Measurements from ENCODE around the gene SPTLC3.
A peak's percentile ranks its signal among the peaks of the same experiment; 100 is the strongest.

The SPTLC3 gene

DNA sequence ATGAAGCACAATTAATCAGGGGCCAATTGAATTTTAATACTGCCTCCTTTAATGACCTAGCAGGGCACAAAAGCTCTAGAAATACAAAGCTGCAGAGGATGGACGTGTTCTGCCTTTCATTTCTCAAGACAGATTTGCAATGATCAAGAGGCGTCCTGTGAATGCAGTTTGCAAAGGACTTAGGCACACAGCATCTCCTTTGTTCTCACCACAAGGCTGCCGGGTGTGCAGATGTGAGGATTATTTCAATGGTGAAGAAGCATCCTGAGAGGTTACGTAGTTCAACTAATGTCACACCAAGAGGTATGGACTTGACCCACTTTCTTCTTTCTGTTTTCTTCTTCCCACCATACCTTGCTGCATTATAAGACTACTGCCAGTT is 42.9 kb upstream of the SPTLC3 start:
- H3K4me1 ChIP-seq, result no peaks in the 10 kb centered on the region
- H3K4me3 ChIP-seq, result no peak overlapping the region
- H3K36me3 ChIP-seq, result no peaks in the 10 kb centered on the region
- H3K9me3 ChIP-seq, result no peaks in the 10 kb centered on the region
- H3K27me3 ChIP-seq, result no peaks in the 10 kb centered on the region
- TF ChIP-seq CTCF (IDR thresholded peaks at IDR 0.05), result no peak
- intact Hi-C loops (cut with DNase I; ENCODE audit: low total_unique reads), result loop anchor here (5.0 kb wide), 1 partner anchor 141 kb away; no protein-coding TSS in a partner anchor
- no peak for DNase-seq
- no peak overlapping the region for H3K27ac ChIP-seq

DNA sequence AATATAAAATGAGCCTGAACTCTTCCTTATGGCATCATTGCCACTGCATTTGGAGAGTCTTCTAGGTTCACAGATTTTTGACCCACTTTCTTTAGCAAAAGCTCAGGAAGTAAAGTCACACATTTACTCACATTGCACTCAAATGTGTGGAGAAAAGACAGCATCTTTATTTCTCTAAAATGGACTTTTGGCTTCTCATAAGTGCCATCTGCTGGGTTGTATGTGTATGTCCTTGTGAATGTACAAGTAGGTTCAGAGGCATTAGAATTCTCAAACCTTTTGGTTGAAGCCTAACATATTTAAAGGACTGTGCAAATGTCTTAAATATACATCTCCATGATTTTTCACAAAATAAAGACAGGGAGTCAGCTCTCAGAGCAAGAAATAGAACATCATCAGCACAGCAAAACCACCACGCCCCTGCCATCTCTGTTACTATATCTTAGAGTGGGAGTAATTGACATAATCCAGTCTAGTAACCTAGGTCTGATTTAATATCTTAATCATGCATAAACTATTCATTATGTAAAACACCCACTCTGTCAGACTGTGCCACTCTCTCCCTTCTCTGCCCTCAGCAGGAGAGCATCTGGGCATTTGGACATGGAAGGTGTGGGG is 42.2 kb upstream of the SPTLC3 start:
- DNase-seq, result no peak
- TF ChIP-seq CTCF (IDR thresholded peaks at IDR 0.05), result peak; percentile 36 to 48
- no peaks in the 10 kb centered on the region for H3K9me3 ChIP-seq
- H3K4me1 ChIP-seq, result no peaks in the 10 kb centered on the region
- H3K27ac ChIP-seq, result no peak overlapping the region
- H3K36me3 ChIP-seq, result no peaks in the 10 kb centered on the region
- H3K27me3 ChIP-seq, result no peaks in the 10 kb centered on the region
- H3K4me3 ChIP-seq, result no peak overlapping the region
- intact Hi-C loops (cut with DNase I; ENCODE audit: low total_unique reads), result loop anchor here (5.0 kb wide), 1 partner anchor 141 kb away; no protein-coding TSS in a partner anchor

- TF ChIP-seq CTCF (IDR thresholded peaks at IDR 0.05), result no peak
- intact Hi-C loops (cut with DNase I; ENCODE audit: low total_unique reads), result loop anchor here (5.0 kb wide), 1 partner anchor 139 kb away; no protein-coding TSS in a partner anchor
- Histone ChIP-seq H3K27me3 (no peaks in the 10 kb centered on the region), H3K36me3 (no peaks in the 10 kb centered on the region), H3K27ac (no peak overlapping the region), H3K9me3 (no peaks in the 10 kb centered on the region), H3K4me1 (no peaks in the 10 kb centered on the region), H3K4me3 (no peak overlapping the region)
- DNase-seq, result no peak
These were observed 40.8 kb upstream of the SPTLC3 start for GRCh38 chr20:12967932-12968331.

- Histone ChIP-seq H3K4me1 (no peaks in the 10 kb centered on the region), H3K4me3 (no peak overlapping the region), H3K9me3 (no peaks in the 10 kb centered on the region), H3K36me3 (no peaks in the 10 kb centered on the region), H3K27me3 (no peaks in the 10 kb centered on the region), H3K27ac (no peak overlapping the region)
- intact Hi-C loops (cut with DNase I; ENCODE audit: low total_unique reads), result loop anchor here (5.0 kb wide), 1 partner anchor 139 kb away; no protein-coding TSS in a partner anchor
- DNase-seq, result no peak
- TF ChIP-seq CTCF (IDR thresholded peaks at IDR 0.05), result no peak
These were observed 40.3 kb upstream of the SPTLC3 start for GRCh38 chr20:12968472-12968871.

GRCh38 chr20:12969071-12969669 is 39.6 kb upstream of the SPTLC3 start:
- DNase-seq, result no peak
- no peak for TF ChIP-seq CTCF (IDR thresholded peaks at IDR 0.05)
- intact Hi-C loops (cut with DNase I; ENCODE audit: low total_unique reads), result loop anchor here (5.0 kb wide), 1 partner anchor 138 kb away; no protein-coding TSS in a partner anchor
- H3K4me3 ChIP-seq, result no peak overlapping the region
- H3K9me3 ChIP-seq, result no peaks in the 10 kb centered on the region
- H3K27ac ChIP-seq, result no peak overlapping the region
- H3K4me1 ChIP-seq, result no peaks in the 10 kb centered on the region
- no peaks in the 10 kb centered on the region for H3K36me3 ChIP-seq
- no peaks in the 10 kb centered on the region for H3K27me3 ChIP-seq
